H1 (cell line): ENCODE results near the gene NMT2. TPM values are rescaled to one million over a fixed set of nuclear protein-coding genes. Genes with fewer than 3 reads are reported as not detected.

Experiments used
- EZH2 ChIP-seq: fragments of 200-600 bp; sonication (generic); IDR thresholded peaks from 2 replicates; pipeline ENCODE4 v1.7.1; 2012; ENCODE audit warnings: low read depth, mild to moderate bottlenecking, moderate library complexity, low read length, inconsistent platforms; ENCODE audit not compliant: severe bottlenecking
- SP4 ChIP-seq: IDR thresholded peaks from 2 replicates; pipeline ENCODE4 v1.6.1; 2012; ENCODE audit warnings: low read length, inconsistent platforms
- polyA plus RNA-seq, 7 experiments: library from polyadenylated mRNA; depleted of rRNA in 3 of 7; stranded (reverse) in 5 of 7; unstranded in 2 of 7; fragments of >200 nt in 5 of 7; fragments of 200-250 nt in 2 of 7; gene quantifications; 1 replicate in 5 of 7; 2 replicates in 1 of 7; 4 replicates in 1 of 7; pipeline versions ENCODE4 v1.2.1 to v1.2.3, GENCODE V29; 2011 to 2013; ENCODE audit warnings: missing spikeins in 2 of 7, mixed read lengths in 2 of 7
- total RNA-seq: library from RNA; stranded (reverse); fragmentation: NEBNext Ultra II Directional; extraction: Animal tissue kit (Norgen Biotek cat#: 25700); gene quantifications from 2 replicates; pipeline ENCODE4 v1.2.1, GENCODE V29; 2021
- TF ChIP-seq, protein P1 (sequence below): IDR thresholded peaks from 2 replicates; pipeline ENCODE4 v1.6.1; 2011; ENCODE audit warnings: low read depth, mild to moderate bottlenecking, low read length; ENCODE audit not compliant: insufficient read depth

NMT2 gene
- total and polyA plus RNA-seq, 2 of the 8 experiments (the other 6 are each of a cell fraction or from before 2014, with no cell fraction given) = 4.4 to 15.4 TPM

DNA sequence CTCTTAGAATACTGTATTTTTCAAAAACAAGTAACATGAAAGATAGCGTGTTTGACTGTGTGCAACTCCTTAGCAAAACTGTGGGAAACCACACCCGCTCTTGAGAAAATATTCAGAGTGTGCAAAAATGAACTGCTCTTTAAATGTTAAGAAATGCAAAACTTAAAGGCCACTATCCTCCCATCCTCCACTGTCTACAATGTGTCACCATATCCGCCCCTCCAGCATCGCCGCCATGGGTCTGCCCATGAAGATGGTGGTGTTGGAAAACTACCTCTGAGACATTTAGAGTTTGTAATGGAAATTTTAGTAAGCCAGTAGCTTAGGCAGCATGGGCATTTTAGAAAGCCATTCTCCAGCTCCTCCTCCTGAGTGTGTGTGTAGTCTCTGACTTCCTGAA, 20.1 kb upstream of the NMT2 start (continued):
- TF ChIP-seq SP4 (no peak), EZH2 (no peak)
- TF ChIP-seq, protein P1, sequence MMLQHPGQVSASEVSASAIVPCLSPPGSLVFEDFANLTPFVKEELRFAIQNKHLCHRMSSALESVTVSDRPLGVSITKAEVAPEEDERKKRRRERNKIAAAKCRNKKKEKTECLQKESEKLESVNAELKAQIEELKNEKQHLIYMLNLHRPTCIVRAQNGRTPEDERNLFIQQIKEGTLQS = no peak
